ENCODE measurements around the gene SIX3. TPM values are rescaled to one million over a fixed set of nuclear protein-coding genes. Genes with fewer than 3 reads are reported as not detected.

The SIX3 gene
- polyA plus RNA-seq, 1 experiment, result not detected

GRCh38 chr2:44927985-44928482 lies 13.5 kb upstream of the SIX3 start:
- ChIA-PET CTCF (interaction anchor here (1.9 kb wide), 1 partner anchor 449 kb away, joined by 6 read pairs; no protein-coding TSS in a partner anchor), POLR2A (no interaction called here)
- H3K4me3 ChIP-seq (ENCODE audit: low read depth, low read length), result no peak overlapping the region
- peaks cover 62% of the 10 kb centered on the region for H3K27me3 ChIP-seq (ENCODE audit: control insufficient read depth, insufficient read depth, low read length)
- TF ChIP-seq CTCF (IDR thresholded peaks at IDR 0.05; ENCODE audit: insufficient read depth, low read depth, low read length), result no peak
- no peaks in the 10 kb centered on the region for H3K36me3 ChIP-seq (ENCODE audit: control insufficient read depth, insufficient read depth, low read length)
- DNase-seq (ENCODE audit: low read depth), result no peak

GRCh38 chr2:44928483-44929158 lies 12.9 kb upstream of the SIX3 start:
- Histone ChIP-seq H3K36me3 (ENCODE audit: control insufficient read depth, insufficient read depth, low read length) (no peaks in the 10 kb centered on the region), H3K27me3 (ENCODE audit: control insufficient read depth, insufficient read depth, low read length) (peaks cover 66% of the 10 kb centered on the region), H3K4me3 (ENCODE audit: low read depth, low read length) (no peak overlapping the region)
- ChIA-PET POLR2A (no interaction called here), CTCF (interaction anchor here (1.9 kb wide), 1 partner anchor 449 kb away, joined by 6 read pairs; no protein-coding TSS in a partner anchor)
- TF ChIP-seq CTCF (IDR thresholded peaks at IDR 0.05; ENCODE audit: insufficient read depth, low read depth, low read length), result no peak
- no peak for DNase-seq (ENCODE audit: low read depth)

GRCh38 chr2:44929159-44929734 lies 12.3 kb upstream of the SIX3 start:
- H3K4me3 ChIP-seq (ENCODE audit: low read depth, low read length), result no peak overlapping the region
- ChIA-PET POLR2A (no interaction called here), CTCF (no interaction called here)
- TF ChIP-seq CTCF (IDR thresholded peaks at IDR 0.05; ENCODE audit: insufficient read depth, low read depth, low read length), result no peak
- peaks cover 68% of the 10 kb centered on the region for H3K27me3 ChIP-seq (ENCODE audit: control insufficient read depth, insufficient read depth, low read length)
- H3K36me3 ChIP-seq (ENCODE audit: control insufficient read depth, insufficient read depth, low read length), result no peaks in the 10 kb centered on the region
- DNase-seq (ENCODE audit: low read depth), result no peak

- ChIA-PET POLR2A (no interaction called here), CTCF (interaction anchor here (0.8 kb wide), 1 partner anchor 9 kb away, joined by 3 read pairs; no protein-coding TSS in a partner anchor)
- Histone ChIP-seq H3K4me3 (ENCODE audit: low read depth, low read length) (no peak overlapping the region), H3K36me3 (ENCODE audit: control insufficient read depth, insufficient read depth, low read length) (no peaks in the 10 kb centered on the region), H3K27me3 (ENCODE audit: control insufficient read depth, insufficient read depth, low read length) (peaks cover 68% of the 10 kb centered on the region)
- no peak for TF ChIP-seq CTCF (IDR thresholded peaks at IDR 0.05; ENCODE audit: insufficient read depth, low read depth, low read length)
- DNase-seq (ENCODE audit: low read depth), result no peak
Measured at GRCh38 chr2:44929735-44930273, 11.7 kb upstream of the SIX3 start.

Measured in BJ (cell line).